ENCODE results near the gene BLOC1S4. TPM values are rescaled to one million over a fixed set of nuclear protein-coding genes. Genes with fewer than 3 reads are reported as not detected.
"Not testable (repeated sequence)": the region's sequence is repeated elsewhere in the genome, so short reads cannot be mapped to it uniquely, and the experiment has no call there.

The BLOC1S4 gene, protein sequence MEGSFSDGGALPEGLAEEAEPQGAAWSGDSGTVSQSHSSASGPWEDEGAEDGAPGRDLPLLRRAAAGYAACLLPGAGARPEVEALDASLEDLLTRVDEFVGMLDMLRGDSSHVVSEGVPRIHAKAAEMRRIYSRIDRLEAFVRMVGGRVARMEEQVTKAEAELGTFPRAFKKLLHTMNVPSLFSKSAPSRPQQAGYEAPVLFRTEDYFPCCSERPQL
- 8.6 TPM for polyA plus RNA-seq (2012; ENCODE audit: missing spikeins)

DNA sequence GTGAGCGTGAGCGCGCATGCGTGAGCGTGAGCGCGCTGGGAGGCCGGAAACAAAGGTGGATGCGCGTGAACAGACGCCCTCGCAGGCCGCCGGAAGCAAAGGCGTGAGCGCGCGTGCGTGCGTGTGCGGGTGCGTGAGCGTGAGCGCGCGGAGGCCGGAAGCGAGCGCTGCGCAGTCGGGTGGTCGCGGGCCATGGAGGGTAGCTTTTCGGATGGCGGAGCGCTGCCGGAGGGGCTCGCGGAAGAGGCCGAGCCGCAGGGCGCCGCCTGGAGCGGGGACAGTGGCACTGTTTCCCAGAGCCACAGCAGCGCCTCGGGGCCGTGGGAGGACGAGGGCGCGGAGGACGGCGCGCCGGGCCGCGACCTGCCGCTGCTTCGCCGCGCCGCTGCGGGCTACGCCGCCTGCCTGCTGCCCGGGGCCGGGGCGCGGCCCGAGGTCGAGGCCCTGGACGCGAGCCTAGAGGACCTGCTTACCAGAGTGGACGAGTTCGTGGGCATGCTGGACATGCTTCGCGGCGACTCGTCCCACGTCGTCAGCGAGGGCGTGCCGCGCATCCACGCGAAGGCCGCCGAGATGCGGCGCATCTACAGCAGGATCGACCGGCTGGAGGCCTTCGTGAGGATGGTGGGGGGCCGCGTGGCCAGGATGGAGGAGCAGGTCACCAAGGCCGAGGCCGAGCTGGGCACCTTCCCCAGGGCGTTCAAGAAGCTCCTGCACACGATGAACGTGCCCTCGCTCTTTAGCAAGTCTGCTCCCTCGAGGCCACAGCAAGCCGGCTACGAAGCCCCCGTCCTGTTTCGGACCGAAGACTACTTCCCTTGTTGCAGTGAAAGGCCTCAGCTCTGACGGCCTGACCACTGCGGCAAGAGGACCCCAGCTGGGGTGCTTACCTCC is at the start of gene BLOC1S4:
Gene BLOC1S4 (plus strand): TSS at position 157 of the 894 bp plus-strand sequence. CDS start 36 bp downstream, at position 193.
- DNase-seq (ENCODE audit: insufficient read length) = peak; percentile 92
- TF ChIP-seq POLR2AphosphoS5 (IDR thresholded peaks at IDR 0.05; ENCODE audit: low read depth, low read length) = peak; percentile 87
- TF ChIP-seq TAF1 (IDR thresholded peaks at IDR 0.05; ENCODE audit: borderline replicate concordance, low read depth, low read length) = peak; percentile 59; the same call in 1 of the 2 replicates
- peak; percentile 93 for TF ChIP-seq POLR2A (IDR thresholded peaks at IDR 0.05; ENCODE audit: low read depth, low read length)
- FAIRE-seq = peak; percentile 95

DNA sequence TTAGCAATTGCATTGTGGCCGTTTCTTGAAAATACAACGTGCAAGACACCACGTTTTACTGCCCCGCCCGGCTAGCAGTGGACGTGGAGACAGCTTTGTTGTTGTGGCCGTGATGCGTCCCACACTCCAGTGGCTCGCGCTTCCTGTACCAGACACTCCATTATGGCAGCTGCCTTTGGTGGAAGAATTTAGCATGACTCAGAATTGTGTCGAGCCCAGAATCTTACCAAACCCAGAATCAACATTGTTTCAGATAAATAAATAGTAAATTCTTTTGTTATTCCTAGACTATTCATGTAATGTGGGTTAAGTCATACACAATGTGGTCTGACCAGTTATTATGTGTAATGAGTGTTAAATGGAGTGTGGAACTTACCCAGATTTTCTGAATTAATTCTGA is 47.6 kb upstream of the BLOC1S4 start:
- no peak for DNase-seq (ENCODE audit: insufficient read length)
- no peak for FAIRE-seq
- no peak for TF ChIP-seq TAF1 (IDR thresholded peaks at IDR 0.05; ENCODE audit: borderline replicate concordance, low read depth, low read length)
- no peak for TF ChIP-seq POLR2A (IDR thresholded peaks at IDR 0.05; ENCODE audit: low read depth, low read length)
- no peak for TF ChIP-seq POLR2AphosphoS5 (IDR thresholded peaks at IDR 0.05; ENCODE audit: low read depth, low read length)

DNA sequence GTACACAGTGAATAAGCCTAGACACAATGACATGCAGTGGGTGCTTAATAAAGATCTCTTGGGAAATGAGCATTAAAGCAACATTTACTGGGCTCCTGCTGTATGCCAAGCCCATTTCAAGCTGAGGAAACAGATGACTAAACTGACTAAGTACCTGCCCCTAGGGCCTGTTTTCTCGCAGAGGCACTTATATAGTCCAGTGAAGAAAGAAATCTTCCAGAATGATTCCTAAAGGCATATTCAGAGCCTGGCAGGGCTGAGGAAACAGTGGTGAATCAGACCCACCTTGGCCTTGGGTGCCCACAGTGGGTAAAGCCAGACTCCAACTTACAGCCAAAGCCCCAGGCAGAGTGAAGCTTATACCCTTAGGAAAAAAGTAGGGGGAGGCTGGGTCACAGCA is 44.3 kb upstream of the BLOC1S4 start:
- FAIRE-seq = no peak
- TF ChIP-seq POLR2AphosphoS5 (IDR thresholded peaks at IDR 0.05; ENCODE audit: low read depth, low read length) = no peak
- no peak for TF ChIP-seq TAF1 (IDR thresholded peaks at IDR 0.05; ENCODE audit: borderline replicate concordance, low read depth, low read length)
- TF ChIP-seq POLR2A (IDR thresholded peaks at IDR 0.05; ENCODE audit: low read depth, low read length) = no peak
- no peak for DNase-seq (ENCODE audit: insufficient read length)

DNA sequence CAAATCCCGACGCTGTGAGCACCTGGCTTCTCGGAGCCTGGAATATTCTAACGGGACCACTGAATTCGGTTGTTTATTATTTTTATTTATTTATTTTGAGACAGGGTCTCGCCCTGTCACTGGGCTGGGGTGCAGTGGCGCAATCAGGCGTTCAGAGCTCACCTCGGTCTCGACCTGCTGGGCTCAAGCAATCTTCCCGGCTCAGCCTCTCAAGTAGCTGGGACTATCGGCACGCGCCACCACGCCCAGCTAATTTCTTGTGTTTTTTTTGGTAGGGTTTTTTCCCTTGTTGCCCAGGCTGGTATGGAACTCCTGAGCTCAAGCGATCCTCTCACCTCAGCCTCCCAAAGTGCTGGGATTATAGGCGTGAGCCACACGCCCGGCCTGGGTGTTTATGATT is 43.8 kb upstream of the BLOC1S4 start:
- no peak for TF ChIP-seq POLR2AphosphoS5 (IDR thresholded peaks at IDR 0.05; ENCODE audit: low read depth, low read length)
- no peak for TF ChIP-seq TAF1 (IDR thresholded peaks at IDR 0.05; ENCODE audit: borderline replicate concordance, low read depth, low read length)
- no peak for TF ChIP-seq POLR2A (IDR thresholded peaks at IDR 0.05; ENCODE audit: low read depth, low read length)
- FAIRE-seq = no peak
- no peak for DNase-seq (ENCODE audit: insufficient read length)

- not testable (repeated sequence) for FAIRE-seq
Observed at GRCh38 chr4:6672541-6673190, 43.3 kb upstream of the BLOC1S4 start.

GRCh38 chr4:6673191-6673659 is 42.7 kb upstream of the BLOC1S4 start:
- not testable (repeated sequence) for FAIRE-seq; DNase-seq (ENCODE audit: insufficient read length)

More at GRCh38 chr4:6672541-6673190, 43.3 kb upstream of the BLOC1S4 start:
- DNase-seq (ENCODE audit: insufficient read length) = not testable (repeated sequence)

- peak; percentile 92 for DNase-seq (ENCODE audit: insufficient read length)
- peak; percentile 100 for FAIRE-seq
- TF ChIP-seq POLR2AphosphoS5 (IDR thresholded peaks at IDR 0.05; ENCODE audit: low read depth, low read length) (peak; percentile 87), TAF1 (IDR thresholded peaks at IDR 0.05; ENCODE audit: borderline replicate concordance, low read depth, low read length) (peak; percentile 93; the same call in 1 of the 2 replicates), POLR2A (IDR thresholded peaks at IDR 0.05; ENCODE audit: low read depth, low read length) (peak; percentile 87)
Observed at GRCh38 chr4:6673660-6674499, 42.1 kb upstream of the BLOC1S4 start.

GRCh38 chr4:6674500-6675149 is 41.3 kb upstream of the BLOC1S4 start:
- DNase-seq (ENCODE audit: insufficient read length) = no peak
- TF ChIP-seq POLR2AphosphoS5 (IDR thresholded peaks at IDR 0.05; ENCODE audit: low read depth, low read length) (no peak), TAF1 (IDR thresholded peaks at IDR 0.05; ENCODE audit: borderline replicate concordance, low read depth, low read length) (no peak), POLR2A (IDR thresholded peaks at IDR 0.05; ENCODE audit: low read depth, low read length) (no peak)
- peak; percentile 93 for FAIRE-seq

GRCh38 chr4:6676722-6677558 is 39.0 kb upstream of the BLOC1S4 start:
- no peak for DNase-seq (ENCODE audit: insufficient read length)
- FAIRE-seq = no peak
- TF ChIP-seq POLR2A (IDR thresholded peaks at IDR 0.05; ENCODE audit: low read depth, low read length) (no peak), POLR2AphosphoS5 (IDR thresholded peaks at IDR 0.05; ENCODE audit: low read depth, low read length) (no peak), TAF1 (IDR thresholded peaks at IDR 0.05; ENCODE audit: borderline replicate concordance, low read depth, low read length) (no peak)
